HEK293 (cell line): ENCODE results near the gene SLC25A13.

Experiments
- SP2 ChIP-seq: fragments of 450-650 bp; formaldehyde crosslinking; IDR thresholded peaks from 2 replicates; pipeline ENCODE4 v1.5.1; 2016; ENCODE audit warnings: missing biosample characterization, missing genetic modification characterization
- ZBTB1 ChIP-seq: fragments of 450-650 bp; formaldehyde crosslinking; IDR thresholded peaks from 2 replicates; pipeline ENCODE4 v1.5.1; 2016; ENCODE audit warnings: missing biosample characterization, missing genetic modification characterization
- ZFHX2 ChIP-seq: fragments of 450-650 bp; formaldehyde crosslinking; conservative IDR thresholded peaks from 2 replicates; pipeline ENCODE4 v1.5.1; 2016; ENCODE audit warnings: missing biosample characterization, missing genetic modification characterization
- ZNF121 ChIP-seq: fragments of 450-650 bp; formaldehyde crosslinking; IDR thresholded peaks from 2 replicates; pipeline ENCODE4 v1.5.1; 2016; ENCODE audit warnings: missing biosample characterization, missing genetic modification characterization
- ZNF223 ChIP-seq: fragments of 450-650 bp; formaldehyde crosslinking; IDR thresholded peaks from 2 replicates; pipeline ENCODE4 v1.5.1; 2016; ENCODE audit warnings: missing biosample characterization, missing genetic modification characterization
- ZNF324 ChIP-seq: fragments of 450-650 bp; formaldehyde crosslinking; IDR thresholded peaks from 2 replicates; pipeline ENCODE4 v1.5.1; 2016; ENCODE audit warnings: missing biosample characterization, missing genetic modification characterization
- ZNF433 ChIP-seq: fragments of 450-650 bp; formaldehyde crosslinking; IDR thresholded peaks from 2 replicates; pipeline ENCODE4 v1.5.1; 2016; ENCODE audit warnings: missing biosample characterization, missing genetic modification characterization, low read depth
- ZNF623 ChIP-seq: fragments of 450-650 bp; formaldehyde crosslinking; IDR thresholded peaks from 2 replicates; pipeline ENCODE4 v1.5.1; 2016; ENCODE audit warnings: missing biosample characterization, missing genetic modification characterization
- ZNF785 ChIP-seq: fragments of 450-650 bp; formaldehyde crosslinking; IDR thresholded peaks from 2 replicates; pipeline ENCODE4 v1.5.1; 2016; ENCODE audit warnings: missing biosample characterization, missing genetic modification characterization
- TF ChIP-seq, protein P1 (sequence below): sonication (generic); formaldehyde crosslinking; IDR thresholded peaks from 2 replicates; pipeline ENCODE4 v1.8.1; 2022; ENCODE audit warnings: mild to moderate bottlenecking, moderate library complexity, missing genetic modification reagents
- TF ChIP-seq, protein P2 (sequence below): fragments of 450-650 bp; formaldehyde crosslinking; IDR thresholded peaks from 2 replicates; pipeline ENCODE4 v1.5.1; 2016; ENCODE audit warnings: missing biosample characterization, missing genetic modification characterization
- TF ChIP-seq, protein P3 (sequence below): fragments of 450-650 bp; formaldehyde crosslinking; IDR thresholded peaks from 2 replicates; pipeline ENCODE4 v1.5.1; 2016; ENCODE audit warnings: missing biosample characterization, missing genetic modification characterization
- TF ChIP-seq, protein P4 (sequence below): fragments of 450-650 bp; formaldehyde crosslinking; IDR thresholded peaks from 2 replicates; pipeline ENCODE4 v1.5.1; 2017; ENCODE audit warnings: missing biosample characterization, missing genetic modification characterization
- TF ChIP-seq, protein P5 (sequence below): fragments of 450-650 bp; formaldehyde crosslinking; IDR thresholded peaks from 2 replicates; pipeline ENCODE4 v1.5.1; 2016; ENCODE audit warnings: missing biosample characterization, missing genetic modification characterization

DNA sequence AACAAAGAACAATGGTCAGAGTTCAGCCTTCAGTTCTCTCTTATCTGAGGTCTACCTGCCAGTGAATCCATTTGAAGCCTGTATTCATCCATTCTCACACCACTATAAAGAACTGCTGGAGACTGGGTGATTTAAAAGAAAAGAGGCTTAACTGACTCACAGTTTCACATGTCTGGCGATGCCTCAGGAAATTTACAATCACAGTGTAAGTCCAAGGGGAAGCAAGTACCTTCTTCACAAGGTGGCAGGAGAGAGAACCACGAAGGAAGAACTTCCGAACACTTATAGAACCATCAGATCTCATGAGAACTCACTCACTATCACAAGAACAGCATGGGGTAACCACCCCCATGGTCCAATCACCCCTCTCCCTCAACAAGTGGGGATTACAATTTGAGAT is 33.0 kb upstream of the SLC25A13 start:
- TF ChIP-seq ZNF324 (tag by site-specific recombination): no peak
- TF ChIP-seq, protein P1, sequence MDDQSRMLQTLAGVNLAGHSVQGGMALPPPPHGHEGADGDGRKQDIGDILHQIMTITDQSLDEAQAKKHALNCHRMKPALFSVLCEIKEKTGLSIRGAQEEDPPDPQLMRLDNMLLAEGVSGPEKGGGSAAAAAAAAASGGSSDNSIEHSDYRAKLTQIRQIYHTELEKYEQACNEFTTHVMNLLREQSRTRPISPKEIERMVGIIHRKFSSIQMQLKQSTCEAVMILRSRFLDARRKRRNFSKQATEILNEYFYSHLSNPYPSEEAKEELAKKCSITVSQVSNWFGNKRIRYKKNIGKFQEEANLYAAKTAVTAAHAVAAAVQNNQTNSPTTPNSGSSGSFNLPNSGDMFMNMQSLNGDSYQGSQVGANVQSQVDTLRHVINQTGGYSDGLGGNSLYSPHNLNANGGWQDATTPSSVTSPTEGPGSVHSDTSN: no peak
- TF ChIP-seq, protein P2, sequence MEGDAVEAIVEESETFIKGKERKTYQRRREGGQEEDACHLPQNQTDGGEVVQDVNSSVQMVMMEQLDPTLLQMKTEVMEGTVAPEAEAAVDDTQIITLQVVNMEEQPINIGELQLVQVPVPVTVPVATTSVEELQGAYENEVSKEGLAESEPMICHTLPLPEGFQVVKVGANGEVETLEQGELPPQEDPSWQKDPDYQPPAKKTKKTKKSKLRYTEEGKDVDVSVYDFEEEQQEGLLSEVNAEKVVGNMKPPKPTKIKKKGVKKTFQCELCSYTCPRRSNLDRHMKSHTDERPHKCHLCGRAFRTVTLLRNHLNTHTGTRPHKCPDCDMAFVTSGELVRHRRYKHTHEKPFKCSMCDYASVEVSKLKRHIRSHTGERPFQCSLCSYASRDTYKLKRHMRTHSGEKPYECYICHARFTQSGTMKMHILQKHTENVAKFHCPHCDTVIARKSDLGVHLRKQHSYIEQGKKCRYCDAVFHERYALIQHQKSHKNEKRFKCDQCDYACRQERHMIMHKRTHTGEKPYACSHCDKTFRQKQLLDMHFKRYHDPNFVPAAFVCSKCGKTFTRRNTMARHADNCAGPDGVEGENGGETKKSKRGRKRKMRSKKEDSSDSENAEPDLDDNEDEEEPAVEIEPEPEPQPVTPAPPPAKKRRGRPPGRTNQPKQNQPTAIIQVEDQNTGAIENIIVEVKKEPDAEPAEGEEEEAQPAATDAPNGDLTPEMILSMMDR (tag by site-specific recombination): no peak
- TF ChIP-seq, protein P3, sequence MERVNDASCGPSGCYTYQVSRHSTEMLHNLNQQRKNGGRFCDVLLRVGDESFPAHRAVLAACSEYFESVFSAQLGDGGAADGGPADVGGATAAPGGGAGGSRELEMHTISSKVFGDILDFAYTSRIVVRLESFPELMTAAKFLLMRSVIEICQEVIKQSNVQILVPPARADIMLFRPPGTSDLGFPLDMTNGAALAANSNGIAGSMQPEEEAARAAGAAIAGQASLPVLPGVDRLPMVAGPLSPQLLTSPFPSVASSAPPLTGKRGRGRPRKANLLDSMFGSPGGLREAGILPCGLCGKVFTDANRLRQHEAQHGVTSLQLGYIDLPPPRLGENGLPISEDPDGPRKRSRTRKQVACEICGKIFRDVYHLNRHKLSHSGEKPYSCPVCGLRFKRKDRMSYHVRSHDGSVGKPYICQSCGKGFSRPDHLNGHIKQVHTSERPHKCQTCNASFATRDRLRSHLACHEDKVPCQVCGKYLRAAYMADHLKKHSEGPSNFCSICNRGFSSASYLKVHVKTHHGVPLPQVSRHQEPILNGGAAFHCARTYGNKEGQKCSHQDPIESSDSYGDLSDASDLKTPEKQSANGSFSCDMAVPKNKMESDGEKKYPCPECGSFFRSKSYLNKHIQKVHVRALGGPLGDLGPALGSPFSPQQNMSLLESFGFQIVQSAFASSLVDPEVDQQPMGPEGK: no peak
- TF ChIP-seq, protein P4, sequence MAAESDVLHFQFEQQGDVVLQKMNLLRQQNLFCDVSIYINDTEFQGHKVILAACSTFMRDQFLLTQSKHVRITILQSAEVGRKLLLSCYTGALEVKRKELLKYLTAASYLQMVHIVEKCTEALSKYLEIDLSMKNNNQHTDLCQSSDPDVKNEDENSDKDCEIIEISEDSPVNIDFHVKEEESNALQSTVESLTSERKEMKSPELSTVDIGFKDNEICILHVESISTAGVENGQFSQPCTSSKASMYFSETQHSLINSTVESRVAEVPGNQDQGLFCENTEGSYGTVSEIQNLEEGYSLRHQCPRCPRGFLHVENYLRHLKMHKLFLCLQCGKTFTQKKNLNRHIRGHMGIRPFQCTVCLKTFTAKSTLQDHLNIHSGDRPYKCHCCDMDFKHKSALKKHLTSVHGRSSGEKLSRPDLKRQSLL (tag by site-specific recombination): no peak
- TF ChIP-seq, protein P5, sequence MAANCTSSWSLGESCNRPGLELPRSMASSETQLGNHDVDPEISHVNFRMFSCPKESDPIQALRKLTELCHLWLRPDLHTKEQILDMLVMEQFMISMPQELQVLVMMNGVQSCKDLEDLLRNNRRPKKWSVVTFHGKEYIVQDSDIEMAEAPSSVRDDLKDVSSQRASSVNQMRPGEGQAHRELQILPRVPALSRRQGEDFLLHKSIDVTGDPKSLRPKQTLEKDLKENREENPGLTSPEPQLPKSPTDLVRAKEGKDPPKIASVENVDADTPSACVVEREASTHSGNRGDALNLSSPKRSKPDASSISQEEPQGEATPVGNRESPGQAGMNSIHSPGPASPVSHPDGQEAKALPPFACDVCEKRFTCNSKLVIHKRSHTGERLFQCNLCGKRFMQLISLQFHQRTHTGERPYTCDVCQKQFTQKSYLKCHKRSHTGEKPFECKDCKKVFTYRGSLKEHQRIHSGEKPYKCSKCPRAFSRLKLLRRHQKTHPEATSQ (tag by site-specific recombination): no peak
- no peak for TF ChIP-seq ZNF223 (tag by site-specific recombination)
- TF ChIP-seq ZBTB1 (tag by site-specific recombination): no peak
- no peak for TF ChIP-seq ZNF623 (tag by site-specific recombination)
- TF ChIP-seq SP2 (tag by site-specific recombination): no peak
- TF ChIP-seq ZNF121 (tag by site-specific recombination): no peak
- no peak for TF ChIP-seq ZNF785 (tag by site-specific recombination)
- no peak for TF ChIP-seq ZFHX2
- no peak for TF ChIP-seq ZNF433 (tag by site-specific recombination)
